ENCODE measurements around the gene KCNQ1.

The KCNQ1 gene

GRCh38 chr11:2411446-2412305, 33.1 kb upstream of the KCNQ1 start:
- 91 to 95% methylated on average over 28 to 29 of the region's 30 CpGs for WGBS, 2 experiments (ENCODE audit: insufficient coverage in 2 of 2)
- H3K36me3 ChIP-seq (ENCODE audit: control insufficient read depth, insufficient read depth, low read length) = no peaks in the 10 kb centered on the region
- H3K4me3 ChIP-seq (ENCODE audit: extremely low read depth, insufficient read depth, low read length, poor library complexity, severe bottlenecking) = no peak overlapping the region
- H3K9me3 ChIP-seq (ENCODE audit: control insufficient read depth, low read length) = no peaks in the 10 kb centered on the region
- H3K4me1 ChIP-seq (ENCODE audit: control insufficient read depth, insufficient read depth, low read length, poor library complexity, severe bottlenecking) = peaks cover 5% of the 10 kb centered on the region
- no peak overlapping the region for H3K27ac ChIP-seq (ENCODE audit: low read depth, low read length, severe bottlenecking)

- H3K4me1 ChIP-seq (ENCODE audit: control insufficient read depth, insufficient read depth, low read length, poor library complexity, severe bottlenecking) = peaks cover 5% of the 10 kb centered on the region
- H3K4me3 ChIP-seq (ENCODE audit: extremely low read depth, insufficient read depth, low read length, poor library complexity, severe bottlenecking) = no peak overlapping the region
- H3K9me3 ChIP-seq (ENCODE audit: control insufficient read depth, low read length) = no peaks in the 10 kb centered on the region
- 93 to 98% methylated on average over 6 of the region's 6 CpGs for WGBS, 2 experiments (ENCODE audit: insufficient coverage in 2 of 2)
- no peak overlapping the region for H3K27ac ChIP-seq (ENCODE audit: low read depth, low read length, severe bottlenecking)
- no peaks in the 10 kb centered on the region for H3K36me3 ChIP-seq (ENCODE audit: control insufficient read depth, insufficient read depth, low read length)
Observed at GRCh38 chr11:2412323-2412722, 32.5 kb upstream of the KCNQ1 start.

GRCh38 chr11:2413742-2414579, 30.8 kb upstream of the KCNQ1 start:
- H3K27ac ChIP-seq (ENCODE audit: low read depth, low read length, severe bottlenecking) = no peak overlapping the region
- H3K4me1 ChIP-seq (ENCODE audit: control insufficient read depth, insufficient read depth, low read length, poor library complexity, severe bottlenecking) = peaks cover 5% of the 10 kb centered on the region
- WGBS, 2 experiments (ENCODE audit: insufficient coverage in 2 of 2) = 91 to 94% methylated on average over 32 to 42 of the region's 43 CpGs
- H3K36me3 ChIP-seq (ENCODE audit: control insufficient read depth, insufficient read depth, low read length) = no peaks in the 10 kb centered on the region
- H3K4me3 ChIP-seq (ENCODE audit: extremely low read depth, insufficient read depth, low read length, poor library complexity, severe bottlenecking) = no peak overlapping the region
- H3K9me3 ChIP-seq (ENCODE audit: control insufficient read depth, low read length) = no peaks in the 10 kb centered on the region

GRCh38 chr11:2414616-2415015, 30.2 kb upstream of the KCNQ1 start:
- Histone ChIP-seq H3K27ac (ENCODE audit: low read depth, low read length, severe bottlenecking) (no peak overlapping the region), H3K4me3 (ENCODE audit: extremely low read depth, insufficient read depth, low read length, poor library complexity, severe bottlenecking) (no peak overlapping the region), H3K9me3 (ENCODE audit: control insufficient read depth, low read length) (no peaks in the 10 kb centered on the region), H3K4me1 (ENCODE audit: control insufficient read depth, insufficient read depth, low read length, poor library complexity, severe bottlenecking) (peaks cover 5% of the 10 kb centered on the region), H3K36me3 (ENCODE audit: control insufficient read depth, insufficient read depth, low read length) (no peaks in the 10 kb centered on the region)
- WGBS, 2 experiments (ENCODE audit: insufficient coverage in 2 of 2) = 89 to 90% methylated on average over 31 to 35 of the region's 35 CpGs

- WGBS, 2 experiments (ENCODE audit: insufficient coverage in 2 of 2) = 93 to 94% methylated on average over 21 to 25 of the region's 28 CpGs
- Histone ChIP-seq H3K4me1 (ENCODE audit: control insufficient read depth, insufficient read depth, low read length, poor library complexity, severe bottlenecking) (no peaks in the 10 kb centered on the region), H3K9me3 (ENCODE audit: control insufficient read depth, low read length) (no peaks in the 10 kb centered on the region), H3K36me3 (ENCODE audit: control insufficient read depth, insufficient read depth, low read length) (no peaks in the 10 kb centered on the region), H3K27ac (ENCODE audit: low read depth, low read length, severe bottlenecking) (no peak overlapping the region), H3K4me3 (ENCODE audit: extremely low read depth, insufficient read depth, low read length, poor library complexity, severe bottlenecking) (no peak overlapping the region)
Observed at GRCh38 chr11:2415171-2415570, 29.6 kb upstream of the KCNQ1 start.

- Histone ChIP-seq H3K4me3 (ENCODE audit: extremely low read depth, insufficient read depth, low read length, poor library complexity, severe bottlenecking) (no peak overlapping the region), H3K27ac (ENCODE audit: low read depth, low read length, severe bottlenecking) (no peak overlapping the region), H3K36me3 (ENCODE audit: control insufficient read depth, insufficient read depth, low read length) (no peaks in the 10 kb centered on the region), H3K9me3 (ENCODE audit: control insufficient read depth, low read length) (no peaks in the 10 kb centered on the region), H3K4me1 (ENCODE audit: control insufficient read depth, insufficient read depth, low read length, poor library complexity, severe bottlenecking) (no peaks in the 10 kb centered on the region)
- 91% methylated on average over 28 to 32 of the region's 34 CpGs for WGBS, 2 experiments (ENCODE audit: insufficient coverage in 2 of 2)
Observed at GRCh38 chr11:2415601-2416380, 29.0 kb upstream of the KCNQ1 start.

- Histone ChIP-seq H3K36me3 (ENCODE audit: control insufficient read depth, insufficient read depth, low read length) (no peaks in the 10 kb centered on the region), H3K27ac (ENCODE audit: low read depth, low read length, severe bottlenecking) (no peak overlapping the region)
- 94 to 95% methylated on average over 17 of the region's 18 CpGs for WGBS, 2 experiments (ENCODE audit: insufficient coverage in 2 of 2)
Observed at GRCh38 chr11:2416765-2417164, 28.0 kb upstream of the KCNQ1 start.

GRCh38 chr11:2417856-2418692, 26.7 kb upstream of the KCNQ1 start:
- H3K4me1 ChIP-seq (ENCODE audit: control insufficient read depth, insufficient read depth, low read length, poor library complexity, severe bottlenecking) = no peaks in the 10 kb centered on the region
- WGBS, 2 experiments (ENCODE audit: insufficient coverage in 2 of 2) = 90% methylated on average over 28 to 29 of the region's 30 CpGs
- no peaks in the 10 kb centered on the region for H3K9me3 ChIP-seq (ENCODE audit: control insufficient read depth, low read length)
- no peak overlapping the region for H3K4me3 ChIP-seq (ENCODE audit: extremely low read depth, insufficient read depth, low read length, poor library complexity, severe bottlenecking)
- H3K27ac ChIP-seq (ENCODE audit: low read depth, low read length, severe bottlenecking) = no peak overlapping the region
- no peaks in the 10 kb centered on the region for H3K36me3 ChIP-seq (ENCODE audit: control insufficient read depth, insufficient read depth, low read length)

More at GRCh38 chr11:2416765-2417164, 28.0 kb upstream of the KCNQ1 start:
- Histone ChIP-seq H3K9me3 (ENCODE audit: control insufficient read depth, low read length) (no peaks in the 10 kb centered on the region), H3K4me3 (ENCODE audit: extremely low read depth, insufficient read depth, low read length, poor library complexity, severe bottlenecking) (no peak overlapping the region), H3K4me1 (ENCODE audit: control insufficient read depth, insufficient read depth, low read length, poor library complexity, severe bottlenecking) (no peaks in the 10 kb centered on the region)

- no peak overlapping the region for H3K4me3 ChIP-seq (ENCODE audit: extremely low read depth, insufficient read depth, low read length, poor library complexity, severe bottlenecking)
- H3K9me3 ChIP-seq (ENCODE audit: control insufficient read depth, low read length) = no peaks in the 10 kb centered on the region
- no peaks in the 10 kb centered on the region for H3K36me3 ChIP-seq (ENCODE audit: control insufficient read depth, insufficient read depth, low read length)
- no peaks in the 10 kb centered on the region for H3K4me1 ChIP-seq (ENCODE audit: control insufficient read depth, insufficient read depth, low read length, poor library complexity, severe bottlenecking)
- no peak overlapping the region for H3K27ac ChIP-seq (ENCODE audit: low read depth, low read length, severe bottlenecking)
- WGBS, 2 experiments (ENCODE audit: insufficient coverage in 2 of 2) = 82 to 85% methylated on average over 21 of the region's 21 CpGs
Observed at GRCh38 chr11:2418693-2419360, 26.0 kb upstream of the KCNQ1 start.

Data from mesodermal cell (in vitro differentiated cells).